NCI-H226 (cell line): ENCODE results near the gene DYNC1LI1.
"Not testable (repeated sequence)": the region's sequence is repeated elsewhere in the genome, so short reads cannot be mapped to it uniquely, and the experiment has no call there.

Experiments
- DNase-seq: peaks from one replicate; pipeline ENCODE4 v3.0.0-alpha.2; 2015

The DYNC1LI1 gene

GRCh38 chr3:32578669-32579068 is 8.0 kb upstream of the DYNC1LI1 start:
- DNase-seq, result not testable (repeated sequence)

DNA sequence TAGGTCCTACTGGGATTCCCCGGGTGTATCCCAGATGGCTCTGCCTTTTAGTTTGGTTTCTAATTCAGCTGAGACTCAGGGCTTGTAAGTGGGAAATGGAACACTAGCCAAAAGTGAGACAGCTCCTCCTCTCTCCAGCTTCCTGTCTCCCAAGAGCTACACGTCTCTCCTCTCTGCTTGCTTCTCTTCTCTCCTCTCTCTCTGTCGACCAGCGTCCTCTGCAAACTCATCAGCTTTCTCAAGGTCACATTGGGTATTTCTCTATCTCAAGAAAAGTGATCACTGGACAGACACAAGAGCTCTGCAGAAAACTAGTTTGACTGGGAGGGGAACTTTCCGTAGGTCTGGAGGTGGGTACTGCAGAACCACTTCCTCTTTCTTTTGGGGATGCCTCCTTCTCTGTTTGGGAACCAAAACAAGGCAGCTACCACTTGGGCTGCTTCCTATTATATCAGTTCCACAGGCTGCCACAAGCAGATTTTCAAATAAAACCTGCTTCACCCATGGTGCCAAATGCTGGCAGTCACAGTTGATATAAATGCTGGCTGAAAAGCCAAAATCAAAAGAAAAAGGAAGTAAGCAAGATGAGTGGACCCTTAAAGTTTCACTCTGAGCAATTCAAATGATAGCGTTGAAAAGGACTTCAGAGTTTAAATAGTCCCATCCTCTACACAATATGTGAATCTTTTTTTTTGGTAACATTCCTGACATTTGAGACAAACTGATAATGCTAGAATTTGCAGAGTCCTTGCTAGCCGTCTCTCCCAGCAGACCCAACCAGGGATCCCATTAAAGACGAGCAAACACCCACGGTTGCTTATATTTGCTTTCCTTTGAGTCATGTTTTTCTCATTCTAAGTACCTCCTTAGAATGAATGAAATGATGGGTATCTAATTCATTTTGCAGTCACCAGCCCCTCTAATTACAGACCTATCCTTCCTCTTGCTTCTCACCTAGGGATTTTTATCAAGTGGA is 7.2 kb upstream of the DYNC1LI1 start:
- no peak for DNase-seq

GRCh38 chr3:32577174-32577573 is 6.5 kb upstream of the DYNC1LI1 start:
- DNase-seq, result no peak

- DNase-seq, result peak; percentile 32
These were observed 4.9 kb upstream of the DYNC1LI1 start for GRCh38 chr3:32575451-32576113.

GRCh38 chr3:32571192-32571485 is 481 bp upstream of the DYNC1LI1 start:
- DNase-seq, result no peak

DNA sequence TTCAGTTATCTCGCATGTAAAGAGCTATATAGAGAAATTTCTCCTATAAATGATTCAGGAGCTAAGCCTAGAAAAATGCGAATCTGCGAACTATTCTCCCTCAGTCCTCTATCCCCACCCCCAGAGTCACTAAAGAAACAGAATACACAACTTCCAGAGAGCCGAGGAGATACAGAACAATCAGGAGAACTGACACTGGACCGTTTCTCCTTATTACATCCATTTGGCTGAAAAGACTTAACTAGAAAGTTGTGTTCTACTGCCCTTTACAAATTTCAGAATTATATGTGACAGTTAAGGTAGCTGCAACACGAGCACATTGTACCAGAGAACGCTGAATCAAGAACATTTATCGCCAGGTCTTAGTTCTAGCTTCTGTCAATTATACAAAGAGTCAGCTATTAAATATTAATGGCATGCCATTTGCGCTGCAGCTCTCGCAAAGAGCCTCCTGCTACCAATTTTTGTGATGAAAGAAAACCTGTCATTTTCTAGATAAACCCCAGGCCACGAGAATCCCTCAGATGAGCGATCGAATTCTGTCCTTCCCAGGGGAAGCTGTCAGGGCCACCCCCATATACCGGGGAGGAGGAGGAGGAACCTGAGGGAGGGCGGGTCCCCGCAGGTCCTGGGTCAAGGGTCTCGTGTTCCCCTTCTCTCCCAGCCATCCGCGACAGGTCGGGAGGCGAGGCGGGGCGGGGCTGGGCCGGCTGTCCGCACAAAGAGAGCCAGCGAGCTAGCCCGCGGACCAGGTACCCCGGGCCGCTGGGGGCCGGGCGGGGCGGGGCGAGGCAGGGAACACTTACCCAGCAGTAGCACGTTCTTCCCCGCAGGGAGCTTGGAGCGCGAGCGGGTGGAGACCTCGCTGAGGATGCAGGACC is 878 bp downstream of the DYNC1LI1 start:
- peak; percentile 51 for DNase-seq

DNA sequence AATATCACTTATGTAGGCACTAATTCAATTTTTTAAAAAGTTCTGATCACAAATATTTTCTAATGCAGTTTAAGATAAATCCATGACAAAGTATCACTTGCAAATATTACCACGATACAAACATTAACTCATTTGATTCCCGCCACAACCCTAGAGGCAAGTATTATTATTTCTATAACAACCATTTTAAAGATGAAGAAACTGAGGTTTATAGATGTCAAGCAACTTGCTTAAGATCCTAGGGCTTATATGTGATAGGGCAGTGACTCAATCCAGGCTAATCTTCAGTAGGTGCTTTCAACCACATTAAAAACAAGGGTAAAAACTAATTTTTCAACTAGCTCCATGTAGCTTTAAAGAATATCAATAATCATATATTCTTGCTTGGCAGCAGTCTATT is 1.7 kb downstream of the DYNC1LI1 start:
- no peak for DNase-seq

- DNase-seq, result no peak
These were observed 6.5 kb downstream of the DYNC1LI1 start for GRCh38 chr3:32564195-32564594.

- DNase-seq, result no peak
These were observed 8.0 kb downstream of the DYNC1LI1 start for GRCh38 chr3:32562640-32563039.

DNA sequence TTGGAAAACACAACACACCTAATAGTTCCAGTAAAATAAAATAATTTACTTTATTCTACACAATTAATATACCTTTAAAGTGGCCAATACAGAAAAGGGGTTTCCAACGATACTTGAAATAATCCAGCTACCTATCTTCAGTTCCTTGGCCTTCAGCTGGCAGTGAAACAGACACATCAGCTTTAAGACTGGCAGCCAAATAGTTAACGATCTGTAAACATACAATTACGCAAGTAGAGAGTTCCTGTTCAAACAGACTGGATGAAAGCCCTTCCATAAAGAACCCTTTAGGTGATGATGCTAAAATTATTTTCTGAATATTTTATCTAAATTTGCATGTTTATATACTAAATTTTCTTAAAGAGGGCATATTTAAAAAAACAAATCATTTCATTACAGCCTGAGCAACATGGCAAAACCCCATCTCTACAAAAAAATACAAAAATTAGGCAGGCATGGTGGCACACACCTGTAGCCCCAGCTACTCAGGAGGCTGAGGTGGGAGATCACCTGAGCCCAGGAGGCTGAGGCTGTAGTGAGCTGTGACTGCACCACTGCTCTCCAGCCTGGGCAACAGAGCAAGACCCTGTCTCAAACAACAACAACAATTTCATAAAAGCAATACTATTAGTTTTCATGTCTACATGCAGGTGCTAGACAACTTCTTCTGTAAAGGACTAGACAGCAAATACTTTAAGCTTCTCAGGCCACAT is 12.9 kb downstream of the DYNC1LI1 start:
- DNase-seq, result no peak

- DNase-seq, result no peak
These were observed 14.3 kb downstream of the DYNC1LI1 start for GRCh38 chr3:32556332-32556731.

- DNase-seq, result no peak
These were observed 16.7 kb downstream of the DYNC1LI1 start for GRCh38 chr3:32553973-32554372.

GRCh38 chr3:32553459-32553858 is 17.2 kb downstream of the DYNC1LI1 start:
- no peak for DNase-seq

GRCh38 chr3:32552013-32552412 is 18.6 kb downstream of the DYNC1LI1 start:
- DNase-seq, result no peak

- DNase-seq, result no peak
These were observed 19.2 kb downstream of the DYNC1LI1 start for GRCh38 chr3:32551496-32551895.

DNA sequence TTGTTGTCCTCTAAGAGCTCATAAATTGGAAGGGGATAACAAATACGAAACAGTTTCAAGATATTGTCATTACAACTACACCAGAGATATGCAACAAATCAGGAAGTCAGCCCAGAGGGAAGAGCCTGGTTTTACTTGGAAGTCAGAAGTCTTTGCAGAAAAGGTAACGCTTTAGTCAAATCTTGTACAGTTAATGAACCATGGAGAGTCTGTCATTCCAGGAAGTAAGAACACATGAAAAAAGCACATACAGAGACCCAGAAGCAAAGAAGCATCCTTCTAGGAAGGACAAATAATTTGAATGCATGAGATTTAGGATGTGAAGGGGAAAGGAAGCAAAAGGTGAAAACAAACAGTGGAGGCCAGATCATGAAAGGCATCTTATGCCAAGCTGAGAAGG is 19.6 kb downstream of the DYNC1LI1 start:
- no peak for DNase-seq

GRCh38 chr3:32545305-32545704 is 25.4 kb downstream of the DYNC1LI1 start:
- DNase-seq, result no peak

DNA sequence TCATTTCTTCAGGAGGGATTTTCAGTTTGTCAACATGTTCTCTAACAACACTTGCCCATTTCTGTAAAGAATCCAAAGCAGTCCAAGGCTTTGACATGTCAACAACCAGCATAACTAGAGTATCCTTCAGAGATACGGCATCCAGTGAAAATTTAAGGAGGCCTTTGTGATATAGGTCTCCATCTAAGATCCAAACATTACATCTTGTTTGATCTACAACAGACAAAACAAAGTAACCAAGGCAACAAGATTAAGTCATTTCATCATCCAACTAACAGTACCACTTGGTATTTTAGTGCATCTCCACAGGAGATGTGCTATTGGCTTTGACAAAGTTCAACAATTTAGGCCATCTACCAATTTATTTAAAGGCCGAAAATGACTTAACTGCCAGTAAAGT is 25.8 kb downstream of the DYNC1LI1 start:
- no peak for DNase-seq

DNA sequence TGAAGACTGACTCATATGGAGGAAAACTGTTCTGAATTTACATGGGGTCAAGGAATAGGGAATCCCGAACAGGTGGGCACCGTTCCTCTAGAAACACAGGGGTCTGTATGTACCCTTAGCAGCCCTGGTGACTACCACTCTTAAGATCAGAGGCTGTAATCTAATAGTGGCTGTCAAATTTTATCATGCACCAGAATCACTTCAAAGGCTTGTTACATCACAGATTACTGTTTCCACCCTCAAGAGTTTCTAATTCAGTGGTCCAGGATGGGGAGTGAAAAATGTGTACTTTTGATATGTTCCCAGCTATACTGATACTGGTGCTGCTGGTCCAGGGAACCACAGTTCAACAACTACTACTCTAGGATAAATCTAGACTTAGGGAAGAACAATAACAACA is 27.9 kb downstream of the DYNC1LI1 start:
- no peak for DNase-seq

DNA sequence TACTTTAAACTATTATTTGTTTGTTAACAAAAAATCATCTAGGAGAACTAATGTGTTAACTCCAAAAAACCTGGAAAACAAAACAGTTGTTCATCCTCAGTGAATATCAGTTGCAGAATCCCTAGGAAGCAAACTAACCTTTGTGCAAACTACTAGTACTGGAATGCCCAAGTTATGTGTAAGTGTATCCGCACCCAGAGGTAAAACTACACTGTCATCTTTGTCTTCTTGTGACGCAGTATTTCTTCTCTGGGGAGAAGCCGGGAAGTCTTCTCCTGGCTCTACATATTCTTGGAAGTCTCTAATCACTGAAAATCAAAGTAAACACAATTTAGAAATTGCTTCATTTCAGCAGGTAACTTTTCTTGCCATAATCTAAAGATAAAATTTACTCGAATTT is 29.8 kb downstream of the DYNC1LI1 start:
- no peak for DNase-seq

- DNase-seq, result no peak
These were observed 38.2 kb downstream of the DYNC1LI1 start for GRCh38 chr3:32532434-32532833.

DNA sequence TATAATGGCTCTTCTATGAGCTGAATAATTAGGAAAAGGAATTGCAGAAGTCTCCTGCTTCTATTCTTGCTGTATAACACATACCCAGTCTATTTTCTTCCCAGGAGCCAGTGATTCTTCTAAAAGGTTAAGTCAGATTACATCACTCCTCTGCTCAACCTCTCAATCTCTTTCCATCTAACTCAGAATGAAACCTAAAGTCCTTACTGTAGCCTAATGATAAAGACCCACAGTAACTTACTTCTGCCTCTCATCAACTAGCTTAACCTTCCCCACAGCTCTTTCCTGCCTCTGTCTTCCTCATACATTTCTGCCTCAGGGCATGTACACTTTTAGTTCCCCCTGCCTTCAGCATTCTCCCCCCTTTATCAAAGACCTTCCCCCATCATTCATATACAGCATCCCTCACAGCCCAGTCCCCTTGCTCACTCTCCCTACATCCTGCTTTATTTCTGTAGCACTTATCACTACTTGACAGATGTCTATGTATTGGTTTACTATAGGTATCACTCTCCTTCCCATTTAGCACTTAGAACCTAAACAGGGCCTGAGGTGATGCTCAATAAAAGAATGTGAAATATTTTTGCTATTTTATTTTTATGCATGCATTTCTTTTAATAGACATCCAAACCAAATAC is 39.5 kb downstream of the DYNC1LI1 start:
- DNase-seq, result no peak
